NCI-H526 treated with DMSO at 0.1 percent for 48 hours (cell line): ENCODE measurements around the gene SEL1L2.

Experiments used
- DNase-seq: peaks from one replicate; lab custom pipeline; 2025; lab: John Stamatoyannopoulos, UW

The SEL1L2 gene

GRCh38 chr20:13928901-13929300 is 61.5 kb downstream of the SEL1L2 start:
- no peak for DNase-seq

- no peak for DNase-seq
These were observed 63.2 kb downstream of the SEL1L2 start for GRCh38 chr20:13927171-13927570.

GRCh38 chr20:13922241-13922640 is 68.2 kb downstream of the SEL1L2 start:
- no peak for DNase-seq

GRCh38 chr20:13915284-13915683 is 75.1 kb downstream of the SEL1L2 start:
- no peak for DNase-seq

GRCh38 chr20:13913572-13913971 is 76.8 kb downstream of the SEL1L2 start:
- DNase-seq, result no peak

GRCh38 chr20:13913131-13913530 is 77.3 kb downstream of the SEL1L2 start:
- no peak for DNase-seq

GRCh38 chr20:13910492-13910891 is 79.9 kb downstream of the SEL1L2 start:
- DNase-seq, result no peak

- no peak for DNase-seq
These were observed 81.3 kb downstream of the SEL1L2 start for GRCh38 chr20:13909067-13909466.

- no peak for DNase-seq
These were observed 85.6 kb downstream of the SEL1L2 start for GRCh38 chr20:13904766-13905165.

- no peak for DNase-seq
These were observed 89.9 kb downstream of the SEL1L2 start for GRCh38 chr20:13900496-13900895.

- DNase-seq, result no peak
These were observed 92.3 kb downstream of the SEL1L2 start for GRCh38 chr20:13898012-13898612.

- DNase-seq, result no peak
These were observed 98.8 kb downstream of the SEL1L2 start for GRCh38 chr20:13891575-13891974.

- DNase-seq, result no peak
These were observed 105.6 kb downstream of the SEL1L2 start for GRCh38 chr20:13884803-13885202.

GRCh38 chr20:13883425-13883824 is 107.0 kb downstream of the SEL1L2 start:
- no peak for DNase-seq

- DNase-seq, result no peak
These were observed 111.8 kb downstream of the SEL1L2 start for GRCh38 chr20:13878566-13878965.

- no peak for DNase-seq
These were observed 112.6 kb downstream of the SEL1L2 start for GRCh38 chr20:13877793-13878192.

GRCh38 chr20:13875265-13875811 is 115.1 kb downstream of the SEL1L2 start:
- no peak for DNase-seq

- DNase-seq, result peak; percentile 5
These were observed 115.8 kb downstream of the SEL1L2 start for GRCh38 chr20:13874394-13875157.

- no peak for DNase-seq
These were observed 116.6 kb downstream of the SEL1L2 start for GRCh38 chr20:13873831-13874230.

GRCh38 chr20:13870170-13870748 is 120.2 kb downstream of the SEL1L2 start:
- no peak for DNase-seq

- no peak for DNase-seq
These were observed 122.1 kb downstream of the SEL1L2 start for GRCh38 chr20:13868331-13868730.

- no peak for DNase-seq
These were observed 124.5 kb downstream of the SEL1L2 start for GRCh38 chr20:13865791-13866351.

- no peak for DNase-seq
These were observed 125.3 kb downstream of the SEL1L2 start for GRCh38 chr20:13865156-13865555.
